Ecto neural progenitor cell (in vitro differentiated cells): ENCODE measurements around the gene ZNF761.
"Not testable (repeated sequence)": the region's sequence is repeated elsewhere in the genome, so short reads cannot be mapped to it uniquely, and the experiment has no call there.

ENCODE experiments used
- DNase-seq: peaks from one replicate; pipeline ENCODE4 v3.0.0-alpha.2; 2018; ENCODE audit warnings: low spot score

ZNF761 gene

GRCh38 chr19:53460131-53460721 is 28.4 kb downstream of the ZNF761 start:
- not testable (repeated sequence) for DNase-seq

- DNase-seq, result no peak
Observed at GRCh38 chr19:53461866-53462265, 30.1 kb downstream of the ZNF761 start.

GRCh38 chr19:53462861-53463260 is 31.1 kb downstream of the ZNF761 start:
- no peak for DNase-seq

GRCh38 chr19:53463263-53463662 is 31.5 kb downstream of the ZNF761 start:
- peak; percentile 73 for DNase-seq

- no peak for DNase-seq
Observed at GRCh38 chr19:53466726-53467484, 35.1 kb downstream of the ZNF761 start.

- peak; percentile 97 for DNase-seq
Observed at GRCh38 chr19:53467485-53468262, 35.9 kb downstream of the ZNF761 start, which contains the start of gene ZNF813. ZNF813 (plus strand) TSS chr19:53467733; CDS start chr19:53483823, 16,090 bp downstream.

- DNase-seq, result not testable (repeated sequence)
Observed at GRCh38 chr19:53468628-53469027, 36.8 kb downstream of the ZNF761 start.

GRCh38 chr19:53471916-53472315 is 40.1 kb downstream of the ZNF761 start:
- DNase-seq, result no peak

GRCh38 chr19:53474832-53475231 is 43.0 kb downstream of the ZNF761 start:
- not testable (repeated sequence) for DNase-seq

GRCh38 chr19:53475470-53475869 is 43.7 kb downstream of the ZNF761 start:
- not testable (repeated sequence) for DNase-seq

GRCh38 chr19:53483751-53484150 is 52.0 kb downstream of the ZNF761 start:
- DNase-seq, result not testable (repeated sequence)

GRCh38 chr19:53485046-53486004 is 53.5 kb downstream of the ZNF761 start:
- no peak for DNase-seq

GRCh38 chr19:53492153-53492552 is 60.4 kb downstream of the ZNF761 start:
- DNase-seq, result no peak

- not testable (repeated sequence) for DNase-seq
Observed at GRCh38 chr19:53497311-53498023, 65.7 kb downstream of the ZNF761 start.

GRCh38 chr19:53498024-53498395 is 66.2 kb downstream of the ZNF761 start:
- DNase-seq, result not testable (repeated sequence)

GRCh38 chr19:53503151-53503550 is 71.4 kb downstream of the ZNF761 start:
- DNase-seq, result not testable (repeated sequence)

GRCh38 chr19:53503671-53504364 is 72.0 kb downstream of the ZNF761 start:
- not testable (repeated sequence) for DNase-seq

- DNase-seq, result not testable (repeated sequence)
Observed at GRCh38 chr19:53504365-53504703, 72.5 kb downstream of the ZNF761 start.

GRCh38 chr19:53504885-53505284 is 73.1 kb downstream of the ZNF761 start:
- no peak for DNase-seq

GRCh38 chr19:53506728-53507127 is 74.9 kb downstream of the ZNF761 start:
- DNase-seq, result no peak
